A549 (cell line): Measurements from ENCODE around the gene SPRED3.

Source experiments
- EHMT2 ChIP-seq: fragments of 200-600 bp; sonication (generic); IDR thresholded peaks from 2 replicates; pipeline ENCODE4 v1.6.1; 2016; ENCODE audit warnings: antibody characterized with exemption, low read depth, mild to moderate bottlenecking, moderate library complexity
- POLR2A ChIP-seq: IDR thresholded peaks from 2 replicates; pipeline ENCODE4 v1.6.1; 2012; ENCODE audit warnings: mild to moderate bottlenecking, low read length
- TF ChIP-seq, protein P1 (sequence below): IDR thresholded peaks from 2 replicates; pipeline ENCODE4 v1.6.1; 2012

DNA sequence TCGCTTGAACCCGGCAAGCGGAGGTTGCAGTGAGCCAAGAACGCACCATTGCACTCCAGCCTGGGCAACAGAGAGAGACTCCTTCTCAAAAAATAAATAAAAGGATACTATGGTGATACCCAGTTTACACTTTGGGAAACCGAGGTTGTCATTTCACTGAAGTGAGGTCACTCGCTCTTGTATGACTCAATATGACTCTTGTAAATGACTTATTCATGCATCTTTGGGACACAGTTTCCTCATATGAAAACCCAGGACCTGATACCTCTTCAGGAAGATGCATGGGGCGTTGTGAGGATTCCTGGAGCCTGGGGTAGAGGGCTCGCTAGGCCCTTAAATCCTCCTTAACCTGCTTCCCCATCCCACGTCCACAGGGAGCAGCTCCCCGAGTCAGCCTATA is 9.6 kb upstream of the SPRED3 start:
- TF ChIP-seq POLR2A (no peak), EHMT2 (no peak)
- TF ChIP-seq, protein P1, sequence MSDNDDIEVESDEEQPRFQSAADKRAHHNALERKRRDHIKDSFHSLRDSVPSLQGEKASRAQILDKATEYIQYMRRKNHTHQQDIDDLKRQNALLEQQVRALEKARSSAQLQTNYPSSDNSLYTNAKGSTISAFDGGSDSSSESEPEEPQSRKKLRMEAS, result no peak
